Tibial artery (tissue), 4 donors: Measurements from ENCODE around the gene PI4K2B.

Experiments
- DNase-seq, 2 donors: peaks; one replicate each; pipeline ENCODE4 v3.0.0-alpha.2; 2019
- H3K27ac ChIP-seq, 2 donors: fragments of 200-600 bp; sonication (generic) in 1 of 2; 1 replicate in 1 of 2; 2 replicates in 1 of 2; pipeline ENCODE4 v1.5.1; 2018 to 2019; ENCODE audit warnings: mild to moderate bottlenecking in 1 of 2
- H3K27me3 ChIP-seq, 2 donors: fragments of 200-600 bp; sonication (generic) in 1 of 2; one replicate each; pipeline versions ENCODE4 v1.5.1 to v1.6.0; 2016 to 2019
- H3K36me3 ChIP-seq, 3 donors: fragments of 200-600 bp; sonication (generic) in 2 of 3; one replicate each; pipeline ENCODE4 v1.5.1; 2016 to 2019; ENCODE audit warnings: mild to moderate bottlenecking in 2 of 3
- H3K4me1 ChIP-seq, 4 donors: fragments of 200-600 bp; sonication (generic) in 2 of 4; 1 replicate in 3 of 4; 2 replicates in 1 of 4; pipeline ENCODE4 v1.5.1; 2016 to 2019
- H3K4me3 ChIP-seq, 2 donors: fragments of 200-600 bp; sonication (generic) in 1 of 2; 1 replicate in 1 of 2; 2 replicates in 1 of 2; pipeline ENCODE4 v1.5.1; 2018 to 2019; ENCODE audit warnings: mild to moderate bottlenecking in 2 of 2
- H3K9me3 ChIP-seq, 3 donors: fragments of 200-600 bp; sonication (generic) in 1 of 3; one replicate each; pipeline ENCODE4 v1.5.1; 2016 to 2019
- CTCF ChIP-seq, 2 experiments: fragments of 200-600 bp in 1 of 2; fragments of 450-650 bp in 1 of 2; IDR thresholded peaks; one replicate each; pipeline ENCODE4 v1.5.1; 2017 to 2019; ENCODE audit warnings: antibody characterized with exemption in 2 of 2, mild to moderate bottlenecking in 1 of 2, moderate library complexity in 1 of 2
- intact Hi-C: fragments of 100-400 bp; cut with DNase I; formaldehyde crosslinking; loops from one replicate; pipeline ENCODE4 v1.15.0; 2023; ENCODE audit warnings: low total_unique reads

PI4K2B gene

GRCh38 chr4:25302626-25303025 lies 68.8 kb downstream of the PI4K2B start:
- H3K27me3 ChIP-seq, result peaks cover 0 to 5% of the 10 kb centered on the region in 2 donors
- H3K36me3 ChIP-seq, result no peaks in the 10 kb centered on the region
- DNase-seq, result no peak
- no peaks in the 10 kb centered on the region for H3K9me3 ChIP-seq
- TF ChIP-seq CTCF (IDR thresholded peaks at IDR 0.05), result no peak
- intact Hi-C loops, result no loop called here
- H3K4me3 ChIP-seq, result no peak overlapping the region
- no peak overlapping the region for H3K27ac ChIP-seq
- no peaks in the 10 kb centered on the region for H3K4me1 ChIP-seq

GRCh38 chr4:25303578-25303977 lies 69.7 kb downstream of the PI4K2B start:
- Histone ChIP-seq H3K9me3 (no peaks in the 10 kb centered on the region), H3K27me3 (peaks cover 0 to 5% of the 10 kb centered on the region in 2 donors), H3K4me1 (no peaks in the 10 kb centered on the region), H3K4me3 (no peak overlapping the region), H3K27ac (no peak overlapping the region), H3K36me3 (no peaks in the 10 kb centered on the region)
- DNase-seq, result no peak
- intact Hi-C loops, result no loop called here
- no peak for TF ChIP-seq CTCF (IDR thresholded peaks at IDR 0.05)

- TF ChIP-seq CTCF (IDR thresholded peaks at IDR 0.05), result no peak
- Histone ChIP-seq H3K27me3 (peaks cover 0 to 5% of the 10 kb centered on the region in 2 donors), H3K36me3 (no peaks in the 10 kb centered on the region), H3K27ac (no peak overlapping the region), H3K4me3 (no peak overlapping the region), H3K4me1 (no peaks in the 10 kb centered on the region), H3K9me3 (no peaks in the 10 kb centered on the region)
- DNase-seq, result no peak
- intact Hi-C loops, result no loop called here
These were observed 72.8 kb downstream of the PI4K2B start for GRCh38 chr4:25306518-25307057.

- no peak overlapping the region for H3K4me3 ChIP-seq
- no peak overlapping the region for H3K27ac ChIP-seq
- no peak for TF ChIP-seq CTCF (IDR thresholded peaks at IDR 0.05)
- H3K27me3 ChIP-seq, result no peaks in the 10 kb centered on the region
- H3K36me3 ChIP-seq, result no peaks in the 10 kb centered on the region
- H3K4me1 ChIP-seq, result no peaks in the 10 kb centered on the region
- no peak for DNase-seq
- intact Hi-C loops, result no loop called here
- H3K9me3 ChIP-seq, result no peaks in the 10 kb centered on the region
These were observed 73.8 kb downstream of the PI4K2B start for GRCh38 chr4:25307596-25307995.

- intact Hi-C loops, result no loop called here
- Histone ChIP-seq H3K4me1 (peaks cover 0 to 5% (median 4%) of the 10 kb centered on the region in 4 donors), H3K9me3 (no peaks in the 10 kb centered on the region), H3K36me3 (no peaks in the 10 kb centered on the region), H3K27me3 (no peaks in the 10 kb centered on the region), H3K4me3 (no peak overlapping the region), H3K27ac (no peak overlapping the region)
- no peak for DNase-seq
- TF ChIP-seq CTCF (IDR thresholded peaks at IDR 0.05), result no peak
These were observed 74.5 kb downstream of the PI4K2B start for GRCh38 chr4:25308306-25308705.

GRCh38 chr4:25308761-25309160 lies 74.9 kb downstream of the PI4K2B start:
- no peak for DNase-seq
- intact Hi-C loops, result no loop called here
- H3K9me3 ChIP-seq, result no peaks in the 10 kb centered on the region
- H3K27ac ChIP-seq, result no peak overlapping the region
- no peak overlapping the region for H3K4me3 ChIP-seq
- H3K27me3 ChIP-seq, result no peaks in the 10 kb centered on the region
- peaks cover 0 to 10% (median 8%) of the 10 kb centered on the region in 4 donors for H3K4me1 ChIP-seq
- TF ChIP-seq CTCF (IDR thresholded peaks at IDR 0.05), result no peak
- H3K36me3 ChIP-seq, result no peaks in the 10 kb centered on the region
